Parathyroid adenoma (tissue), 2 donors: ENCODE results near the gene C1GALT1.
"Not testable (repeated sequence)": the region's sequence is repeated elsewhere in the genome, so short reads cannot be mapped to it uniquely, and the experiment has no call there.

Source experiments
- H2AFZ ChIP-seq: fragments of 300-600 bp; sonication (generic); one replicate; pipeline ENCODE4 v1.7.0; 2017; ENCODE audit warnings: antibody characterized with exemption, mild to moderate bottlenecking
- H3K27ac ChIP-seq: fragments of 300-600 bp; sonication (generic); one replicate; pipeline ENCODE4 v1.7.0; 2017
- H3K27me3 ChIP-seq: fragments of 300-600 bp; sonication (generic); one replicate; pipeline ENCODE4 v1.7.0; 2017; ENCODE audit warnings: low read length; ENCODE audit not compliant: control insufficient read depth, insufficient read depth
- H3K36me3 ChIP-seq: fragments of 300-600 bp; sonication (generic); one replicate; pipeline ENCODE4 v1.7.0; 2017; ENCODE audit warnings: low read length; ENCODE audit not compliant: control insufficient read depth, insufficient read depth
- H3K4me1 ChIP-seq: fragments of 300-600 bp; sonication (generic); one replicate; pipeline ENCODE4 v1.7.0; 2017; ENCODE audit warnings: control low read depth
- H3K4me2 ChIP-seq: fragments of 300-600 bp; sonication (generic); one replicate; pipeline ENCODE4 v1.7.0; 2017; ENCODE audit warnings: low read length
- H3K4me3 ChIP-seq: fragments of 300-600 bp; sonication (generic); one replicate; pipeline ENCODE4 v1.7.0; 2017; ENCODE audit warnings: low read depth, low read length
- H3K79me2 ChIP-seq: fragments of 300-600 bp; sonication (generic); one replicate; pipeline ENCODE4 v1.7.0; 2017; ENCODE audit warnings: control low read depth
- H3K9ac ChIP-seq: fragments of 300-600 bp; sonication (generic); one replicate; pipeline ENCODE4 v1.7.0; 2017; ENCODE audit warnings: mild to moderate bottlenecking
- H3K9me3 ChIP-seq: fragments of 300-600 bp; sonication (generic); one replicate; pipeline ENCODE4 v1.7.0; 2017; ENCODE audit warnings: low read length; ENCODE audit not compliant: control insufficient read depth
- TF ChIP-seq, protein P1 (sequence below): fragments of 300-600 bp; sonication (generic); IDR thresholded peaks from one replicate; pipeline ENCODE4 v1.7.0; 2017; ENCODE audit warnings: antibody characterized with exemption, mild to moderate bottlenecking
- donor health status: primary hyperparathyroidism.

The C1GALT1 gene

GRCh38 chr7:7138897-7139296, 43.4 kb upstream of the C1GALT1 start:
- TF ChIP-seq, protein P1, sequence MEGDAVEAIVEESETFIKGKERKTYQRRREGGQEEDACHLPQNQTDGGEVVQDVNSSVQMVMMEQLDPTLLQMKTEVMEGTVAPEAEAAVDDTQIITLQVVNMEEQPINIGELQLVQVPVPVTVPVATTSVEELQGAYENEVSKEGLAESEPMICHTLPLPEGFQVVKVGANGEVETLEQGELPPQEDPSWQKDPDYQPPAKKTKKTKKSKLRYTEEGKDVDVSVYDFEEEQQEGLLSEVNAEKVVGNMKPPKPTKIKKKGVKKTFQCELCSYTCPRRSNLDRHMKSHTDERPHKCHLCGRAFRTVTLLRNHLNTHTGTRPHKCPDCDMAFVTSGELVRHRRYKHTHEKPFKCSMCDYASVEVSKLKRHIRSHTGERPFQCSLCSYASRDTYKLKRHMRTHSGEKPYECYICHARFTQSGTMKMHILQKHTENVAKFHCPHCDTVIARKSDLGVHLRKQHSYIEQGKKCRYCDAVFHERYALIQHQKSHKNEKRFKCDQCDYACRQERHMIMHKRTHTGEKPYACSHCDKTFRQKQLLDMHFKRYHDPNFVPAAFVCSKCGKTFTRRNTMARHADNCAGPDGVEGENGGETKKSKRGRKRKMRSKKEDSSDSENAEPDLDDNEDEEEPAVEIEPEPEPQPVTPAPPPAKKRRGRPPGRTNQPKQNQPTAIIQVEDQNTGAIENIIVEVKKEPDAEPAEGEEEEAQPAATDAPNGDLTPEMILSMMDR = no peak
- Histone ChIP-seq H3K27ac (no peak overlapping the region), H3K4me3 (no peak overlapping the region), H3K27me3 (no peaks in the 10 kb centered on the region), H3K79me2 (no peaks in the 10 kb centered on the region), H3K9me3 (no peaks in the 10 kb centered on the region), H3K36me3 (no peaks in the 10 kb centered on the region), H3K4me2 (no peak overlapping the region), H2AFZ (no peak overlapping the region), H3K4me1 (peaks cover 4% of the 10 kb centered on the region), H3K9ac (no peak overlapping the region)

- not testable (repeated sequence) for H3K27me3 ChIP-seq, H3K9ac ChIP-seq
These were observed 38.9 kb upstream of the C1GALT1 start for GRCh38 chr7:7143404-7143803.

GRCh38 chr7:7145151-7145550, 37.2 kb upstream of the C1GALT1 start:
- H2AFZ ChIP-seq, H3K9me3 ChIP-seq, H3K36me3 ChIP-seq, H3K9ac ChIP-seq, H3K79me2 ChIP-seq, H3K27me3 ChIP-seq, H3K27ac ChIP-seq, H3K4me2 ChIP-seq, H3K4me1 ChIP-seq, H3K4me3 ChIP-seq: not testable (repeated sequence)

More at GRCh38 chr7:7143404-7143803, 38.9 kb upstream of the C1GALT1 start:
- H3K36me3 ChIP-seq, H3K4me2 ChIP-seq, H3K9me3 ChIP-seq, H2AFZ ChIP-seq, H3K79me2 ChIP-seq, H3K4me3 ChIP-seq, H3K27ac ChIP-seq, H3K4me1 ChIP-seq: not testable (repeated sequence)

DNA sequence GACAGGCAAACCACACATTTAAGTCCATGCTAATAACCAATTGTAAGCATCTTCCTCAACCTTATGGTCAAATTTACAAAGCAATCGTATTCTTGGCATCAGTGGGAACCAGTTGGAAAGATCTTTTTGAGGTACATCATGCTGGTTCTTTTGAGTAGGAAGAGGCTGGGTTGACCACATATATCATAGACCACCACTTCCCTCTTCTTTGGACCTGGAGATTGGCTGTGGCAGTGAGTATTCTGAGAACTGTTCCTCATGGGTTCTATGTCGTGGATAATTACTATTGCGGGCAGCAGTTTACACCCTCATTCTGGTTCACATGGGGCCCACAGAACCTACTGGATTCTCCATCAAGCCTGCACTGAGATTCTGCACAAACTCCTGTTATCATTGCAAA, 35.5 kb upstream of the C1GALT1 start:
- no peaks in the 10 kb centered on the region for H3K27me3 ChIP-seq
- no peaks in the 10 kb centered on the region for H3K4me1 ChIP-seq
- H3K4me2 ChIP-seq = no peak overlapping the region
- H3K36me3 ChIP-seq = no peaks in the 10 kb centered on the region
- TF ChIP-seq, protein P1 = no peak
- no peaks in the 10 kb centered on the region for H3K79me2 ChIP-seq
- no peak overlapping the region for H2AFZ ChIP-seq
- no peak overlapping the region for H3K27ac ChIP-seq
- no peak overlapping the region for H3K9ac ChIP-seq
- H3K4me3 ChIP-seq = no peak overlapping the region
- H3K9me3 ChIP-seq = no peaks in the 10 kb centered on the region

DNA sequence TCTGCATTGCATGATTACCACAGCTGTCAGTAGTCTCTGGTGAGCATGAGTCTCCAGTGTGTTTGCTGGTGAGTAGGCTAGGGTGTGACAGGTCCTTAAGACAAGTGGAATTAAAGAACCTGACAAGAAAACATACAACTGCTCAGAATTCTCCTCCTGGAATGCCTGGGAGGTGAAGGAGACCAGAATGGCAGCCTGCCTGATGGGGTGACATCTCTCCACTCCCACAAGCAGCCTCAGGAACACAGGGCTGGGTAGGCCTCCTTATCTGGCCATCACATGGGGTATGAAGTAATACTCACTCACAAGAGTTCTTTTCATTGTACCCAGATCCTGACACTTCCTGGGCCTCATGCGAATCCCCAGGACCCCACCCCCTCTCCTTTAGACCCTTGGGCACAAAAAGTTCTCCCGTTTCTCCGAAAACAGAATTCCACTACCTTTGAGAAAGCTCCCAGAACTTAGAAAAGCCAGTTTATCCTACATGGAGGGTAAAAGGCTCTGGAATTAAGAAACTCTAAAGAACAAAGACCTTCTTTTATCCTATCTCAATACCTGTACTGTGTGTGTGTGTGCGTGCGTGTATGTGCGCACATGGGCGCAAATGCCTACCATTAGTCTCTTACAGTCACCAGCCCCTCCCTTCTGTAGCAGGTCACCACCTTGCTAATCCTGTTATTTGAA, 33.4 kb upstream of the C1GALT1 start:
- no peaks in the 10 kb centered on the region for H3K4me1 ChIP-seq
- no peak overlapping the region for H3K4me2 ChIP-seq
- no peaks in the 10 kb centered on the region for H3K27me3 ChIP-seq
- no peaks in the 10 kb centered on the region for H3K9me3 ChIP-seq
- no peak overlapping the region for H2AFZ ChIP-seq
- no peak overlapping the region for H3K9ac ChIP-seq
- TF ChIP-seq, protein P1 = no peak
- H3K36me3 ChIP-seq = no peaks in the 10 kb centered on the region
- H3K27ac ChIP-seq = no peak overlapping the region
- no peaks in the 10 kb centered on the region for H3K79me2 ChIP-seq
- no peak overlapping the region for H3K4me3 ChIP-seq

GRCh38 chr7:7151285-7151684, 31.1 kb upstream of the C1GALT1 start:
- TF ChIP-seq, protein P1 = no peak
- Histone ChIP-seq H3K9me3 (no peaks in the 10 kb centered on the region), H3K36me3 (no peaks in the 10 kb centered on the region), H3K27ac (no peak overlapping the region), H3K27me3 (no peaks in the 10 kb centered on the region), H3K79me2 (no peaks in the 10 kb centered on the region), H3K4me1 (no peaks in the 10 kb centered on the region), H3K4me2 (no peak overlapping the region), H3K9ac (no peak overlapping the region), H3K4me3 (no peak overlapping the region), H2AFZ (no peak overlapping the region)
